CD14-positive monocyte (primary cell): Measurements from ENCODE around the gene PRSS1. TPM values are rescaled to one million over a fixed set of nuclear protein-coding genes. Genes with fewer than 3 reads are reported as not detected.
A peak's percentile ranks its signal among the peaks of the same experiment; 100 is the strongest.

Experiments used
- DNase-seq, 3 donors: peaks; one replicate each; pipeline ENCODE4 v3.0.0-alpha.2; 2011 to 2022
- H2AFZ ChIP-seq: 2 replicates; pipeline ENCODE4 v1.6.0; 2012; ENCODE audit warnings: mild to moderate bottlenecking, low read depth, low read length, inconsistent platforms; ENCODE audit not compliant: insufficient read depth, poor library complexity, severe bottlenecking
- H3K27ac ChIP-seq, 2 donors: 1 replicate in 1 of 2; 2 replicates in 1 of 2; pipeline ENCODE4 v1.5.1; 2012 to 2013; ENCODE audit warnings: low read length in 2 of 2, control low read depth in 1 of 2, inconsistent platforms in 1 of 2, low read depth in 1 of 2, mild to moderate bottlenecking in 1 of 2
- H3K27me3 ChIP-seq, 2 donors: one replicate each; pipeline versions ENCODE4 v1.6.0 to v1.6.1; 2011 to 2013; ENCODE audit warnings: low read length in 2 of 2; ENCODE audit not compliant: control insufficient read depth in 2 of 2, insufficient read depth in 2 of 2
- H3K36me3 ChIP-seq, 2 donors: replicated peaks in 1 of 2; 1 replicate in 1 of 2; 2 replicates in 1 of 2; pipeline versions ENCODE4 v1.5.1 to v1.6.1; 2012 to 2013; ENCODE audit warnings: low read length in 2 of 2, control low read depth in 1 of 2, inconsistent platforms in 1 of 2, mild to moderate bottlenecking in 1 of 2; ENCODE audit not compliant: insufficient read depth in 2 of 2, control insufficient read depth in 1 of 2
- H3K4me1 ChIP-seq, 2 donors: 1 replicate in 1 of 2; 2 replicates in 1 of 2; pipeline versions ENCODE4 v1.5.1 to v1.6.1; 2012 to 2013; ENCODE audit warnings: low read length in 2 of 2, control low read depth in 1 of 2, inconsistent platforms in 1 of 2, mild to moderate bottlenecking in 1 of 2, moderate library complexity in 1 of 2; ENCODE audit not compliant: insufficient read depth in 2 of 2, control insufficient read depth in 1 of 2
- H3K4me2 ChIP-seq: replicated peaks from 2 replicates; pipeline ENCODE3; 2012; ENCODE audit warnings: low read length, moderate library complexity, mild to moderate bottlenecking; ENCODE audit not compliant: poor library complexity, severe bottlenecking; ENCODE audit errors: extremely low read depth
- H3K4me3 ChIP-seq, 3 experiments: fragments of 200-600 bp in 1 of 3; sonication (generic) in 1 of 3; replicated peaks in 1 of 3; 1 replicate in 2 of 3; 2 replicates in 1 of 3; pipeline ENCODE4 v1.5.1; 2011 to 2013; ENCODE audit warnings: low read length in 3 of 3, mild to moderate bottlenecking in 3 of 3, control low read depth in 2 of 3, low read depth in 2 of 3, inconsistent platforms in 1 of 3, moderate library complexity in 1 of 3
- H3K79me2 ChIP-seq: 2 replicates; pipeline ENCODE4 v1.6.0; 2012; ENCODE audit warnings: mild to moderate bottlenecking, control low read depth, inconsistent platforms, low read length, moderate library complexity; ENCODE audit not compliant: insufficient read depth
- H3K9ac ChIP-seq: 2 replicates; pipeline ENCODE4 v1.6.0; 2017; ENCODE audit warnings: low read length, mild to moderate bottlenecking; ENCODE audit not compliant: insufficient read depth, poor library complexity, severe bottlenecking
- H3K9me3 ChIP-seq, 2 donors: replicated peaks in 1 of 2; 1 replicate in 1 of 2; 2 replicates in 1 of 2; pipeline versions ENCODE4 v1.5.1 to v1.6.1; 2012 to 2013; ENCODE audit warnings: low read length in 2 of 2, control low read depth in 1 of 2; ENCODE audit not compliant: control insufficient read depth in 1 of 2, insufficient read depth in 1 of 2
- H4K20me1 ChIP-seq: 2 replicates; pipeline ENCODE4 v1.6.0; 2012; ENCODE audit warnings: mild to moderate bottlenecking, low read length, control low read depth, moderate library complexity; ENCODE audit not compliant: insufficient read depth
- H3K27ac Mint-ChIP-seq, 7 donors: one replicate each; pipeline ENCODE4 v1.8.0; 2020; ENCODE audit warnings: mild to moderate bottlenecking in 7 of 7, mixed read lengths in 7 of 7, moderate library complexity in 6 of 7, inconsistent platforms in 2 of 7
- H3K27me3 Mint-ChIP-seq, 3 donors: one replicate each; pipeline ENCODE4 v1.8.0; 2021 to 2022; ENCODE audit warnings: low read depth in 3 of 3, mild to moderate bottlenecking in 3 of 3, mixed read lengths in 3 of 3, moderate library complexity in 3 of 3, inconsistent platforms in 1 of 3
- H3K36me3 Mint-ChIP-seq, 2 donors: one replicate each; pipeline ENCODE4 v1.8.0; 2020; ENCODE audit warnings: mixed read lengths in 2 of 2, inconsistent platforms in 1 of 2, mild to moderate bottlenecking in 1 of 2
- H3K4me1 Mint-ChIP-seq: one replicate; pipeline ENCODE4 v1.8.0; 2020; ENCODE audit warnings: mild to moderate bottlenecking, mixed read lengths
- H3K4me3 Mint-ChIP-seq, 2 donors: one replicate each; pipeline ENCODE4 v1.8.0; 2020; ENCODE audit warnings: mild to moderate bottlenecking in 2 of 2, mixed read lengths in 2 of 2, moderate library complexity in 1 of 2
- H3K9me3 Mint-ChIP-seq, 7 donors: one replicate each; pipeline ENCODE4 v1.8.0; 2020 to 2022; ENCODE audit warnings: mixed read lengths in 7 of 7, mild to moderate bottlenecking in 6 of 7, moderate library complexity in 6 of 7, inconsistent platforms in 2 of 7
- CTCF ChIP-seq: fragments of 200-600 bp; IDR thresholded peaks from one replicate; pipeline ENCODE4 v1.8.0; 2022; ENCODE audit warnings: antibody characterized with exemption, mild to moderate bottlenecking
- WGBS: methylation state at CpG from one replicate; pipeline ENCODE4 v1.1.5; 2013; ENCODE audit warnings: missing lambda C conversion rate; ENCODE audit not compliant: insufficient coverage; 5-methylcytosine and 5-hydroxymethylcytosine counted together
- intact Hi-C, 2 donors: fragments of 100-400 bp; cut with micrococcal nuclease; formaldehyde crosslinking; loops; one replicate each; pipeline versions ENCODE4 v1.15.0 to v1.15.1; 2023
- polyA plus RNA-seq, 3 donors: library from polyadenylated mRNA; depleted of rRNA in 1 of 3; unstranded in 2 of 3; stranded (reverse) in 1 of 3; fragments of 300-500 nt in 2 of 3; fragments of >200 nt in 1 of 3; fragmentation: Illumina TruSeq in 2 of 3; gene quantifications; 1 replicate in 2 of 3; 2 replicates in 1 of 3; pipeline ENCODE4 v1.2.3, GENCODE V29; 2012 to 2021

The PRSS1 gene
- polyA plus RNA-seq, 3 donors = not detected

GRCh38 chr7:142714375-142714774 lies 34.9 kb upstream of the PRSS1 start:
- H3K36me3 Mint-ChIP-seq = no peaks in the 10 kb centered on the region
- Histone ChIP-seq H3K27me3 (no peaks in the 10 kb centered on the region), H2AFZ (peak overlapping the region; percentile 23), H3K4me1 (peaks cover 3 to 6% of the 10 kb centered on the region in 2 donors), H3K79me2 (no peaks in the 10 kb centered on the region), H3K4me3 (no peak overlapping the region), H3K9me3 (no peaks in the 10 kb centered on the region), H3K36me3 (no peaks in the 10 kb centered on the region), H4K20me1 (no peaks in the 10 kb centered on the region), H3K9ac (no peak overlapping the region), H3K4me2 (no peak overlapping the region), H3K27ac (no peak overlapping the region)
- WGBS = 0% methylated on average over 2 of the region's 2 CpGs
- intact Hi-C loops = no loop called here
- H3K9me3 Mint-ChIP-seq = no peaks in the 10 kb centered on the region
- TF ChIP-seq CTCF = no peak
- H3K4me1 Mint-ChIP-seq = peaks cover 29% of the 10 kb centered on the region
- DNase-seq = no peak
- H3K27ac Mint-ChIP-seq = no peak overlapping the region
- H3K27me3 Mint-ChIP-seq = peaks cover 0 to 5% (median 2%) of the 10 kb centered on the region in 3 donors
- H3K4me3 Mint-ChIP-seq = no peak overlapping the region

- Histone ChIP-seq H4K20me1 (no peaks in the 10 kb centered on the region), H2AFZ (no peak overlapping the region), H3K4me1 (peaks cover 0 to 10% of the 10 kb centered on the region in 2 donors), H3K4me3 (no peak overlapping the region), H3K27me3 (no peaks in the 10 kb centered on the region), H3K36me3 (no peaks in the 10 kb centered on the region), H3K27ac (no peak overlapping the region), H3K9ac (no peak overlapping the region), H3K79me2 (no peaks in the 10 kb centered on the region), H3K4me2 (no peak overlapping the region), H3K9me3 (no peaks in the 10 kb centered on the region)
- DNase-seq = no peak
- H3K9me3 Mint-ChIP-seq = no peaks in the 10 kb centered on the region
- intact Hi-C loops = no loop called here
- H3K27me3 Mint-ChIP-seq = peaks cover 0 to 9% (median 5%) of the 10 kb centered on the region in 3 donors
- no peaks in the 10 kb centered on the region for H3K36me3 Mint-ChIP-seq
- H3K4me3 Mint-ChIP-seq = no peak overlapping the region
- no peak for TF ChIP-seq CTCF
- 0% methylated on average over 1 of the region's 2 CpGs for WGBS
- H3K27ac Mint-ChIP-seq = no peak overlapping the region
- peaks cover 34% of the 10 kb centered on the region for H3K4me1 Mint-ChIP-seq
These were observed 32.7 kb upstream of the PRSS1 start for GRCh38 chr7:142716596-142716995.
